Measurements from ENCODE around the gene ATN1.

DNA sequence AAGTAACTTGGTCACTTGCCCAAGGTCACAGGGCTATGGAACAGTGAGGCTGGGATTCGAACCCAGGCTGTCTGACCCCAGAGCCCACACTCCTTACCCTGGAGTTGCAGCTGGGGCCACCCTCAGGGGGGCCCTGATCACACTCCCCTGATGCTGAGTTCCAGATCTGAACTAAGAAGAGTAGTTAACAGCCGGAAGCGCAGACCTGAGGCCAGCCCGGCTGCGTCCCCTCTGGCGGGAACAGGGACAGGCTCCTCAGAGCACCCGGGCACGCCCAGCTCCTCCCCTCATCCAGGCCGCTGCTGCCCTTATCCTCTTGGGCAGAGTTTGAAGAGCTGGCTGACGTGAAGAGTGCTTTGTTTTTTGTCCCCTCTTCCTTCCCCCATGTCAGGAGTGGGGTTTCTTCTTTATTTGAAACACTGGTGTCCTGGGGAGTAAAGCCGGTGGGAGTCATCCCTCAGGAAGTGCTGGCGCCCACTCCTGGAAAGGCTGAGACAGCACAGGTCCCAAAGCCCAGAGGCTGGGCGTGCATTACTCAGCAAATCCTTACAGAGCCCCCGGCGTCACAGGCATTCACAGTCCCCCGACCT is 34.0 kb downstream of the ATN1 start:
- TF ChIP-seq, protein P1, sequence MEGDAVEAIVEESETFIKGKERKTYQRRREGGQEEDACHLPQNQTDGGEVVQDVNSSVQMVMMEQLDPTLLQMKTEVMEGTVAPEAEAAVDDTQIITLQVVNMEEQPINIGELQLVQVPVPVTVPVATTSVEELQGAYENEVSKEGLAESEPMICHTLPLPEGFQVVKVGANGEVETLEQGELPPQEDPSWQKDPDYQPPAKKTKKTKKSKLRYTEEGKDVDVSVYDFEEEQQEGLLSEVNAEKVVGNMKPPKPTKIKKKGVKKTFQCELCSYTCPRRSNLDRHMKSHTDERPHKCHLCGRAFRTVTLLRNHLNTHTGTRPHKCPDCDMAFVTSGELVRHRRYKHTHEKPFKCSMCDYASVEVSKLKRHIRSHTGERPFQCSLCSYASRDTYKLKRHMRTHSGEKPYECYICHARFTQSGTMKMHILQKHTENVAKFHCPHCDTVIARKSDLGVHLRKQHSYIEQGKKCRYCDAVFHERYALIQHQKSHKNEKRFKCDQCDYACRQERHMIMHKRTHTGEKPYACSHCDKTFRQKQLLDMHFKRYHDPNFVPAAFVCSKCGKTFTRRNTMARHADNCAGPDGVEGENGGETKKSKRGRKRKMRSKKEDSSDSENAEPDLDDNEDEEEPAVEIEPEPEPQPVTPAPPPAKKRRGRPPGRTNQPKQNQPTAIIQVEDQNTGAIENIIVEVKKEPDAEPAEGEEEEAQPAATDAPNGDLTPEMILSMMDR (IDR thresholded peaks at IDR 0.05; ENCODE audit: low read depth, low read length, poor library complexity, severe bottlenecking), result peak; percentile 58
- TF ChIP-seq EZH2phosphoT487 (IDR thresholded peaks at IDR 0.05; ENCODE audit: borderline replicate concordance, low read length), result no peak

All from DOHH2 (cell line).